Posterior vena cava (tissue), 2 donors: ENCODE measurements around the gene COBL. TPM values are rescaled to one million over a fixed set of nuclear protein-coding genes. Genes with fewer than 3 reads are reported as not detected.

Experiments used
- DNase-seq: peaks from one replicate; pipeline ENCODE4 v3.0.0-alpha.2; 2020; ENCODE audit warnings: low spot score
- intact Hi-C, 2 donors: fragments of 100-400 bp; cut with DNase I; formaldehyde crosslinking; loops; one replicate each; pipeline versions ENCODE4 v1.14.1 to v1.14.2; 2022 to 2023
- total RNA-seq, 2 donors: library from RNA; stranded (reverse); fragmentation: NEBNext Ultra II Directional; extraction: Animal tissue kit (Norgen Biotek cat#: 25700); gene quantifications; one replicate each; pipeline ENCODE4 v1.2.1, GENCODE V29; 2021
- donor health status: DM: yes; HTN: yes; CAD: no.
- donor health status: DM: yes; HTN: yes; CAD: no.

COBL gene
- total RNA-seq, 2 donors from 2014 or later, result 0.46 to 0.67 TPM

DNA sequence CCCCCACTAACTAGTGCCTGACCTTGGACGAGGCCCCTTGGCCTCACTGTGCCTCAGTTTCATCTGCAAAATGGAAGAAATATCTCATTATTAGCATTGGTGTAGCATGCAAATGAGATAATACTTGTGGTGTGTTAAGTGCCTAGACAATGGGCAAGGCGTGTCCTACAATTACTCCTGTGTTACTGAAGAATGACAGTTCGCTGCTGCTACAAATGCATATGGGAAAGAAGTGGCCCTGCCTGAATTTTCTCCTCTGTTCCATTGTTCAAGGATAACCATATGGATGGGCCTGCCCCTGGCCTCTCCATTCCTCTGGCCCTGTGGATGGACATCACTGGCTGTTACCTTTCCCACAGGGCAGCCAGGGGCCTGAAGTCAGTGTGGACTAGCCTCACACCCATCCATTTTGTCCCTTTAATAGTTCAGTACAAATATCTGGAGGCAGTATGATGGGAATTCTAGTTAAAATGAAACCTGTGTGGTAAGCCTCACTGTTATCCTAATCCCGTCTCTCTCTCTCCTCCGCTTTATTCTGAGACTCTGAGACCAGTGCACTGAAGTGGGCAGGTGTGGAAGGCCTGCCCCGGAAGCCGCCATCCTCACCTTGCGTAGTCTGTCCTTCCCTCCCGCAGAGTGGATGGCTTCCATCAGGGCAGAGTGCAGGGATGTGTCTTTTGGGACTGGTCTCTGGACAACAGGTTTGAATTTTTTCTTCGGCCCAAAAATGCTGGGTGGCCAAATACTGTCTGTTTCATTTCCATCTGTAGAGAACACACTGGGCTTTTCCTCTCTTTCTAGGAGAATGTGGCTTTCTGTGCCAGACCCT is 289.3 kb downstream of the COBL start:
- intact Hi-C loops, result no loop called here
- DNase-seq, result no peak

- no peak for DNase-seq
- intact Hi-C loops, result no loop called here
Observed at GRCh38 chr7:51026341-51026740, 290.3 kb downstream of the COBL start.

GRCh38 chr7:51025668-51026067 is 290.9 kb downstream of the COBL start:
- intact Hi-C loops, result no loop called here
- no peak for DNase-seq

GRCh38 chr7:51024867-51025266 is 291.7 kb downstream of the COBL start:
- no peak for DNase-seq
- intact Hi-C loops, result no loop called here

DNA sequence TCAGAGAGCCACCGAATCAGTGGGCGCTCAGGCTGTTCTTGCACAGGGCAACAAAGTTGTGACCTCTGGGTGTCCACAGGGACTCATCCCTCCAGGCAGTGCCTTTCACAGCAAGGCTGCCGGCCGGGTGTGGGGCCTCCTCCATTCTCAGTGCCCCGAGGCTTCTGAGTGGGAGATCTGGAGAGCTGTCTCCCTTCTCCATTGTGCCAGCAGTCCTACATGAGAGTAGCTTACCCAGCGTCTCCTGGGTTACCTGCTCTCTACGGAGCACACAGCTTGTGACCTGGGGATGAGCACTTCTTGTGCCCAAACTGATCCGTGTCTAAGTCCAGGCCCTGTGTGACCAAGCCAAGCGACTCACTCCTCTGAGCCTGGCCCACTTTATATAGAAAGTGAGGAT is 293.1 kb downstream of the COBL start:
- no peak for DNase-seq
- intact Hi-C loops, result no loop called here

GRCh38 chr7:51022821-51023220 is 293.8 kb downstream of the COBL start:
- no peak for DNase-seq
- intact Hi-C loops, result no loop called here

DNA sequence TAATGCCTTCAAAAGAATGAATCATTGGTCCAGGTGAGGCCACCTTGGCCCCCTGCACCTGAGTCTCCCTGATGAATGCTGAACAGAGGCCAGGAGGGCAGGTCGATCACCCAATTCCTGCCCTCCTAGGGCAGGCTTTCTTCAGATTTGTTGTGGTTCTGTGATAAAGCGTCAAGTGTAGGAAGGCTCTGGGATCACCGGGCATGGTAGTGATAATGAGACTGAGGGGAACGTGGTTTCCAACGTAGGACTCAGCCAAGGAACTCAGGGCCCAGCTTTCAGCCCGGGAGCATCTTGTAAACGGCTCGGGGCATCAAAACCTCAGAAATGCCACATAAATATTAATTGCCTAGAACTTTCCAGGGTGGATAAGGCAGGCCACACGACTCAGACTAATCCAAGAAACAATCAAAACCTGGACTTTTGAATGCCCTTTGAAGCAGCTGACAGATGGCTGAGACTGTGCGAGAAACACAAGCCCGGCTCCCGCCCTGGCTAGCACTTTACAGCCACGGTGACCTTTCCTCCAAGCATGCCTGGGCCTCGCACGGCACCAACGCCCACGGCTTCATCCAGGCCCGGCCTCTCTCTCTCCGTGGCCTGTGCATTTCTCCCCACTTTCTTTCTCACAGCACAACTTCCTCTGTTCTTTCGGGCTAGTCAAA is 294.6 kb downstream of the COBL start:
- no peak for DNase-seq
- intact Hi-C loops, result no loop called here

DNA sequence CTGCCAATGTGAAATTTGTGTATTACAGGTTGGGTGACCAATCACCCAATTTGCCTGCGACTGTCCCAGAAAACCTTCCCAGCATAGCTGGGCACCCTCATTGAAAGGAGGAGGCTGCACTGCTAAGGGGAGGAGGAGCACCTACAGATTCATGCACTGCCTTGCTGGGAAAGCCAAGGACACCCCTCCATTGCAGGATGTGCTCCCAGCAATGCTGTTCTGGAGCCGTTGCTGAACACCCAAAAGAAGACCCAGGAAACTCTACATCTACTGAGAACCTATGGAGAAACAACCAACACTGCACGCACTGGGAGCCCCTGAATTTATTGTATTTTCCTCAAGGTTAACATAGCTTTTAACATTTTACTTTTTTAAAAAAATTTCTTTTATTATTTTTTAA is 295.7 kb downstream of the COBL start:
- intact Hi-C loops, result no loop called here

GRCh38 chr7:51019891-51020870 is 296.4 kb downstream of the COBL start:
- no peak for DNase-seq
- intact Hi-C loops, result no loop called here

More for the DNA sequence above, 295.7 kb downstream of the COBL start:
- DNase-seq, result no peak

GRCh38 chr7:51019191-51019844 is 297.3 kb downstream of the COBL start:
- intact Hi-C loops, result no loop called here
- no peak for DNase-seq

DNA sequence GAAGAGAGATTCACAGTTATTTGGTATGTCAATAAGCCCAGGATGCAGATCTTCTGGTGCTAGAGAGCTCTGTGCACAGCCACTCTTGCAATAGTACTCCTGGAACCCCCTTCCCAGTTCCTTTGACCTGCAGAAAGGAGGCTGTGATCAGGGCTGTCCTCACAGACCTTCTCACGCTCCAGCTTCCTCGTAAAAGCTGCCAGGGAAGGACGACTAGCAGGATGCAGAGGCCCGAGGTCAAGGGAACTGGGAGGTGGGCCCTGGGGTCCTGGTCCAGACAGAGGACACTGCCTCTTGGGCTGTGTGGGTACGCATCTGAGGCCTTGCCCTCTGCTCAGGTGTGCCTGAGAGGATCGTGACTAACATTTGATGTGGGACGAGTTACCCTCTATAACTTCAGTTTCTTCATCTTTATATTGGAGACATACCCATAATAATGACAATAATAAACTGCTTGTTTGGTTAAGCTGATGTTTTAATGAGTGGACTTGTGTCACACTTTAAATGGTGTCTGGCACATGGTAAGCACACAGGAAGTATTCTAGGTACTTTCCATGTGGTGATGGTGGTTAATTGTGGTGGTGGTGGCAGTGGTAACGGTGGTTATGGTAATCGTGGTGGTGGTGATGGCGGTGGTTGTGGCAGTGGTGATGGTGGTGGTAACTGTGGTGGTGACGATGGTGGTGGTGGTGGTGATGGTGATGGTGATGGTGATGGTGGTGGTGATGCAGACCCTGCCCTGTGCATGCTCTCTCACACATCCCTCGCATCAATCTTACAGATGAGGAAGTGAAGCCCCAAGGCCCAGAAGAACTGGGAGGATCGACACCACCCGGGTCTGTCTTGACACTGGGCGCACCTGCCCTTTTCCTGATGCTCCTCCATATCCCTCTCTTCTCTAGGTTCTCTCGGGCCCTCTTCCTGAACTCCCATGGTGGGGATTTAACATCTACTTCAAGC is 298.8 kb downstream of the COBL start:
- DNase-seq, result no peak
- intact Hi-C loops, result no loop called here

GRCh38 chr7:51016546-51016945 is 300.1 kb downstream of the COBL start:
- no peak for DNase-seq
- intact Hi-C loops, result no loop called here

GRCh38 chr7:51015581-51015980 is 301.0 kb downstream of the COBL start:
- DNase-seq, result no peak

GRCh38 chr7:51014811-51015210 is 301.8 kb downstream of the COBL start:
- no peak for DNase-seq
- intact Hi-C loops, result no loop called here

More at GRCh38 chr7:51015581-51015980, 301.0 kb downstream of the COBL start:
- intact Hi-C loops, result no loop called here

GRCh38 chr7:51013861-51014511 is 302.6 kb downstream of the COBL start:
- intact Hi-C loops, result no loop called here
- DNase-seq, result no peak

- DNase-seq, result no peak
Observed at GRCh38 chr7:51013218-51013786, 303.3 kb downstream of the COBL start.

GRCh38 chr7:51012569-51013217 is 303.9 kb downstream of the COBL start:
- no peak for DNase-seq
- intact Hi-C loops, result no loop called here

More at GRCh38 chr7:51013218-51013786, 303.3 kb downstream of the COBL start:
- intact Hi-C loops, result no loop called here
